Thyroid gland (tissue), 4 donors: ENCODE data around the gene RBP4. TPM values are rescaled to one million over a fixed set of nuclear protein-coding genes. Genes with fewer than 3 reads are reported as not detected.

Experiments
- DNase-seq, 2 donors: peaks; one replicate each; pipeline ENCODE4 v3.0.0-alpha.2; 2019
- H3K27ac ChIP-seq, 3 donors: fragments of 200-600 bp; sonication (generic); 1 replicate in 2 of 3; 2 replicates in 1 of 3; pipeline ENCODE4 v1.5.1; 2016 to 2019; ENCODE audit warnings: mild to moderate bottlenecking in 1 of 3, moderate library complexity in 1 of 3
- H3K27me3 ChIP-seq: fragments of 200-600 bp; sonication (generic); one replicate; pipeline ENCODE4 v1.5.1; 2019
- H3K36me3 ChIP-seq, 2 donors: fragments of 200-600 bp; sonication (generic); one replicate each; pipeline ENCODE4 v1.5.1; 2016 to 2019
- H3K4me1 ChIP-seq, 2 donors: fragments of 200-600 bp; sonication (generic); one replicate each; pipeline ENCODE4 v1.5.1; 2017 to 2019
- H3K4me3 ChIP-seq, 3 donors: fragments of 200-600 bp; sonication (generic); replicated peaks in 1 of 3; 1 replicate in 2 of 3; 2 replicates in 1 of 3; pipeline ENCODE4 v1.5.1; 2016; ENCODE audit warnings: mild to moderate bottlenecking in 1 of 3
- H3K9me3 ChIP-seq: fragments of 200-600 bp; sonication (generic); one replicate; pipeline ENCODE4 v1.5.1; 2017
- POLR2A ChIP-seq, 2 donors: fragments of 450-650 bp; IDR thresholded peaks; one replicate each; pipeline ENCODE4 v1.6.1; 2017; ENCODE audit warnings: antibody characterized with exemption in 2 of 2, mild to moderate bottlenecking in 2 of 2, moderate library complexity in 1 of 2
- WGBS, 2 donors: methylation state at CpG; one replicate each; pipeline ENCODE4 v1.1.5; 2017; 5-methylcytosine and 5-hydroxymethylcytosine counted together
- intact Hi-C: fragments of 100-400 bp; cut with DNase I; formaldehyde crosslinking; loops from one replicate; pipeline ENCODE4 v1.15.1; 2023
- total RNA-seq, 4 donors: library from RNA; depleted of rRNA; stranded (reverse); fragments of >200 nt; gene quantifications; one replicate each; pipeline ENCODE4 v1.2.3, GENCODE V29; 2016
- TF ChIP-seq, protein P1 (sequence below), 6 experiments: fragments of 200-600 bp in 3 of 6; fragments of 450-650 bp in 3 of 6; sonication (generic) in 3 of 6; IDR thresholded peaks; one replicate each; pipeline ENCODE4 v1.5.1; 2016 to 2019; ENCODE audit warnings: antibody characterized with exemption in 6 of 6, mild to moderate bottlenecking in 2 of 6, inconsistent platforms in 1 of 6, moderate library complexity in 1 of 6

The RBP4 gene
- total RNA-seq: 1 to 10 TPM; 1.9 to 5.5 (median 5.3) TPM

DNA sequence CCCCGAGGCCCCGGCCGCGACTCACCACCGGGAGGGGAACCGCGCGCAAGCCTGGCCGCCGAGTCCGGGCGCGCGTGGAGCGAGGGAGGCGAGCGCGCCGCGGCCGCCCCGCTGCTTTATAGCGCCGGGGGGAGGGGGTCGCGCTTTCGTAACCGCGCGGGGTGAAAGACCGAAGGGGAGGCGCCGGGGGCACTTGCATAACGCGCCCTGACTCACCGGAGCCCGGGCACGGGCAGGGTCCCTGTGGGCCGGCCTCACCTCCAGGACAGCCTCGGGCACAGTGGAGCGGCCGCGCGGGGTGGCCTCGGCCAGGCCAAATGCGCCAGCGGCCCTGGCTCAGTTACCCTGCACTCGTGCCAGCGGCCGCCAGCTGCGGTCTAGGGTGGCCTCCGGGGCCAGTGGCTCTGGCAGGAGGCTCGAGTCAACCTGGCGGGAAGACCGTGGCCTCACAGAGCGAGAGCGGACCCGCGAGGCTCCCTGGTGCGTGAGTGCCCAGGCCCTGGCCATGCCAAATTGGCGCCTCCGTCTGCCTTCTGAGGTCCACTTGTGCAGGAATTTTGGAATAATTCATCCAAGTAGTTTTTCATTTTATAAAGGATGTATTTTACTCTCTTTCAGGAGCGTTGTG lies at the start of gene RBP4:
Gene RBP4 (minus strand): TSS at position 90 of the 628 bp plus-strand sequence. CDS start 207 bp downstream, outside the sequence.
- TF ChIP-seq, protein P1, sequence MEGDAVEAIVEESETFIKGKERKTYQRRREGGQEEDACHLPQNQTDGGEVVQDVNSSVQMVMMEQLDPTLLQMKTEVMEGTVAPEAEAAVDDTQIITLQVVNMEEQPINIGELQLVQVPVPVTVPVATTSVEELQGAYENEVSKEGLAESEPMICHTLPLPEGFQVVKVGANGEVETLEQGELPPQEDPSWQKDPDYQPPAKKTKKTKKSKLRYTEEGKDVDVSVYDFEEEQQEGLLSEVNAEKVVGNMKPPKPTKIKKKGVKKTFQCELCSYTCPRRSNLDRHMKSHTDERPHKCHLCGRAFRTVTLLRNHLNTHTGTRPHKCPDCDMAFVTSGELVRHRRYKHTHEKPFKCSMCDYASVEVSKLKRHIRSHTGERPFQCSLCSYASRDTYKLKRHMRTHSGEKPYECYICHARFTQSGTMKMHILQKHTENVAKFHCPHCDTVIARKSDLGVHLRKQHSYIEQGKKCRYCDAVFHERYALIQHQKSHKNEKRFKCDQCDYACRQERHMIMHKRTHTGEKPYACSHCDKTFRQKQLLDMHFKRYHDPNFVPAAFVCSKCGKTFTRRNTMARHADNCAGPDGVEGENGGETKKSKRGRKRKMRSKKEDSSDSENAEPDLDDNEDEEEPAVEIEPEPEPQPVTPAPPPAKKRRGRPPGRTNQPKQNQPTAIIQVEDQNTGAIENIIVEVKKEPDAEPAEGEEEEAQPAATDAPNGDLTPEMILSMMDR (IDR thresholded peaks at IDR 0.05): no peak
- TF ChIP-seq POLR2A (IDR thresholded peaks at IDR 0.05): no peak
- H3K36me3 ChIP-seq: no peaks in the 10 kb centered on the region
- WGBS, 2 donors: 6 to 7% methylated on average over 10 to 13 of the region's 63 CpGs
- no peak within 1 kb of the TSS for H3K27ac ChIP-seq
- intact Hi-C loops: no loop called here
- H3K27me3 ChIP-seq: peaks cover 16% of the 10 kb centered on the region
- peaks cover 4 to 13% of the 10 kb centered on the region in 2 donors for H3K4me1 ChIP-seq
- DNase-seq: peak in 1 of 2 donors; percentile 5
- H3K9me3 ChIP-seq: no peaks in the 10 kb centered on the region
- H3K4me3 ChIP-seq: no peak within 1 kb of the TSS

DNA sequence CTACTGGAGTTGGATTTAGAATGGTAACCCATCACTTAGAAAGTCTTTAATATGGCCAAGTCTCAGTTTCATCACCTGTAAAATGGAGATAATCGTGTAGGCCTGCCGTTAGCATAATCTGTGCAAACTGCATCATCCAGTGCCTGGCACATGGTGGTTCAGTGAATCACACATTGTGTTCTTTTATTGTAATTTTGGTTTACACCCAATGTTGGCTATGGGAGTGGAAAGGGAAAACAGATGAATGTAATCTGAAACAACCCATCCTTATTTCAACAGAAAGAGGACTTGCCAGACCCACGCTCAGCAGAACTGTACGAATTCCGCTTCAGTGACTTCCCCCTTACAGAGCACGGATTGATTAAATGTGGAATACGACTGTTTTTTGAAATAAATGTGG lies 38.8 kb upstream of the RBP4 start:
- TF ChIP-seq, protein P1 (IDR thresholded peaks at IDR 0.05): no peak
- TF ChIP-seq POLR2A (IDR thresholded peaks at IDR 0.05): no peak
- no peak overlapping the region for H3K27ac ChIP-seq
- intact Hi-C loops: no loop called here
- no peak overlapping the region for H3K4me3 ChIP-seq
- no peaks in the 10 kb centered on the region for H3K36me3 ChIP-seq
- no peak for DNase-seq
- no peaks in the 10 kb centered on the region for H3K9me3 ChIP-seq
- WGBS, 2 donors: 82 to 89% methylated on average over 7 of the region's 7 CpGs
- H3K27me3 ChIP-seq: no peaks in the 10 kb centered on the region
- no peaks in the 10 kb centered on the region for H3K4me1 ChIP-seq

GRCh38 chr10:93630625-93631557 lies 29.9 kb upstream of the RBP4 start:
- no peak overlapping the region for H3K27ac ChIP-seq
- no peaks in the 10 kb centered on the region for H3K4me1 ChIP-seq
- no peak overlapping the region for H3K4me3 ChIP-seq
- H3K27me3 ChIP-seq: no peaks in the 10 kb centered on the region
- H3K36me3 ChIP-seq: no peaks in the 10 kb centered on the region
- TF ChIP-seq POLR2A (IDR thresholded peaks at IDR 0.05): no peak
- TF ChIP-seq, protein P1 (IDR thresholded peaks at IDR 0.05): no peak
- 74 to 76% methylated on average over 15 of the region's 15 CpGs for WGBS, 2 donors
- intact Hi-C loops: no loop called here
- no peak for DNase-seq
- H3K9me3 ChIP-seq: no peaks in the 10 kb centered on the region

DNA sequence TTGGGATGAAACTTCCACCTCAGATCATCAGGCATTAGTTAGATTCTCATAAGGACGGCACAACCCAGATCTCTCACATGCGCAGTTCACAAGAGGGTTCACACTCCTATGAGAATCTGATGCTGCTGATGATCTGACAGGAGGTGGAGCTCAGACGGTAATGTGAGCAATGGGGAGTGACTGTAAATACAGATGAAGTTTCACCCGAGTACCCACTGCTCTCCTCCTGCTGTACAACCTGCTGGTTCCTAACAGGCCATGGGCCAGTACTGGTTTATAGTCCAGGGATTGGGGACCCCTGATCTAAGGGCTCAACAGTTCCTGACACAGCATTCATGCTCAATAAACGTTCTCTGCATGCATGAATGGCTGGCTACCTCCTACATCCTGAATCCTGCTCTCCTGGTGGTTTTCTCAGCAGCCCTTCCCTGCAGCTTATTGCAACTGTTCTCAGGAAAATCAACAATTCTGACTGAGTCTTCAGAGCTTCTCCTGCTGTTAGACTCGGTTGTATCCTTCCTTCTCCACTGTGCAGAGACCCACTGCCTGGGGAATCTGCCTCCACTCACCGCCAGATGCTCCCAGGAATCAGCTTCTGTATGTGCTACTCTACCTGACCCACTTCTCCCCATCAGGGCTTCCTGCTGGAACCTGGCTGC lies 28.7 kb upstream of the RBP4 start:
- no peak for DNase-seq
- H3K4me3 ChIP-seq: no peak overlapping the region
- H3K27me3 ChIP-seq: no peaks in the 10 kb centered on the region
- intact Hi-C loops: no loop called here
- no peaks in the 10 kb centered on the region for H3K9me3 ChIP-seq
- no peak for TF ChIP-seq POLR2A (IDR thresholded peaks at IDR 0.05)
- TF ChIP-seq, protein P1 (IDR thresholded peaks at IDR 0.05): no peak
- 56 to 73% methylated on average over 5 to 7 of the region's 7 CpGs for WGBS, 2 donors
- H3K27ac ChIP-seq: no peak overlapping the region
- H3K36me3 ChIP-seq: no peaks in the 10 kb centered on the region
- no peaks in the 10 kb centered on the region for H3K4me1 ChIP-seq
